HepG2 (cell line): ENCODE results near the gene SLC50A1. TPM values are rescaled to one million over a fixed set of nuclear protein-coding genes. Genes with fewer than 3 reads are reported as not detected.

ENCODE experiments used
- AGO2 ChIP-seq: fragments of 200-400 bp; formaldehyde crosslinking; optimal IDR thresholded peaks from 2 replicates; pipeline ENCODE3; 2017; ENCODE audit warnings: mild to moderate bottlenecking, low read depth, low read length, moderate library complexity
- AKAP8 ChIP-seq: sonication (generic); formaldehyde crosslinking; IDR thresholded peaks from 2 replicates; pipeline ENCODE4 v1.5.1; 2020; ENCODE audit warnings: mild to moderate bottlenecking, missing genetic modification reagents
- BCL6 ChIP-seq: IDR thresholded peaks from 2 replicates; pipeline ENCODE4 v1.6.1; 2016; ENCODE audit warnings: missing genetic modification reagents, missing compliant biosample characterization
- NFIC ChIP-seq: IDR thresholded peaks from 2 replicates; pipeline ENCODE4 v1.6.1; 2012; ENCODE audit warnings: mild to moderate bottlenecking, low read length, inconsistent platforms
- PCBP2 ChIP-seq: fragments of 200-400 bp; formaldehyde crosslinking; optimal IDR thresholded peaks from 2 replicates; pipeline ENCODE3; 2018; ENCODE audit warnings: low read length, low read depth; ENCODE audit not compliant: poor library complexity, severe bottlenecking
- SMAD9 ChIP-seq: sonication (generic); formaldehyde crosslinking; IDR thresholded peaks from 2 replicates; pipeline ENCODE4 v1.5.1; 2020; ENCODE audit warnings: mild to moderate bottlenecking, missing genetic modification reagents
- SNAPC4 ChIP-seq: sonication (generic); formaldehyde crosslinking; IDR thresholded peaks from 2 replicates; pipeline ENCODE4 v1.4.0; 2020; ENCODE audit warnings: mild to moderate bottlenecking, missing genetic modification reagents
- TCF7 ChIP-seq: sonication (generic); IDR thresholded peaks from 2 replicates; pipeline ENCODE4 v1.6.1; 2016; ENCODE audit warnings: antibody characterized with exemption, low read depth
- ZHX2 ChIP-seq, 2 experiments: sonication (generic) in 1 of 2; formaldehyde crosslinking in 1 of 2; IDR thresholded peaks; 2 replicates each; pipeline versions ENCODE4 v1.6.1 to v1.9.0; 2014 to 2022; ENCODE audit warnings: antibody characterized with exemption in 1 of 2, borderline replicate concordance in 1 of 2, inconsistent platforms in 1 of 2, low read depth in 1 of 2, missing genetic modification reagents in 1 of 2
- ZNF225 ChIP-seq: sonication (generic); formaldehyde crosslinking; IDR thresholded peaks from 2 replicates; pipeline ENCODE4 v1.4.0; 2020; ENCODE audit warnings: mild to moderate bottlenecking, missing genetic modification reagents
- ZNF232 ChIP-seq: sonication (generic); formaldehyde crosslinking; IDR thresholded peaks from 2 replicates; pipeline ENCODE4 v1.4.0; 2020; ENCODE audit warnings: missing genetic modification reagents, borderline replicate concordance
- ZNF331 ChIP-seq: sonication (generic); formaldehyde crosslinking; IDR thresholded peaks from 2 replicates; pipeline ENCODE4 v1.4.0; 2020; ENCODE audit warnings: missing genetic modification reagents
- ZNF350 ChIP-seq: sonication (generic); formaldehyde crosslinking; IDR thresholded peaks from 2 replicates; pipeline ENCODE4 v1.4.0; 2020; ENCODE audit warnings: mild to moderate bottlenecking, low read depth, missing genetic modification reagents, borderline replicate concordance
- ZNF383 ChIP-seq: sonication (generic); formaldehyde crosslinking; IDR thresholded peaks from 2 replicates; pipeline ENCODE4 v1.4.0; 2020; ENCODE audit warnings: missing genetic modification reagents, mild to moderate bottlenecking, borderline replicate concordance
- ZSCAN20 ChIP-seq: sonication (generic); formaldehyde crosslinking; IDR thresholded peaks from 2 replicates; pipeline ENCODE4 v1.4.0; 2020; ENCODE audit warnings: missing genetic modification reagents, mild to moderate bottlenecking, borderline replicate concordance
- polyA plus RNA-seq, 8 experiments: library from polyadenylated mRNA; depleted of rRNA in 3 of 8; stranded (reverse) in 7 of 8; unstranded in 1 of 8; fragments of >200 nt; fragmentation: Illumina TruSeq in 4 of 8; extraction: Trizol in 4 of 8; gene quantifications; 2 replicates each; pipeline versions ENCODE4 v1.2.1 to v1.2.3, GENCODE V29; 2011 to 2016; ENCODE audit warnings: low read depth in 4 of 8, missing spikeins in 1 of 8, mixed read lengths in 1 of 8; ENCODE audit not compliant: insufficient read depth in 1 of 8
- total RNA-seq, 5 experiments: library from RNA; depleted of rRNA; stranded (reverse); fragments of >200 nt; fragmentation: Illumina TruSeq; extraction: Trizol; gene quantifications; 2 replicates each; pipeline ENCODE4 v1.2.3, GENCODE V29; 2016; ENCODE audit warnings: low read depth in 1 of 5

The SLC50A1 gene
- total and polyA plus RNA-seq, 2 of the 13 experiments (the other 11 are each of a cell fraction or from before 2014, with no cell fraction given) = 22.5 to 46.8 TPM

GRCh38 chr1:155135415-155136028 lies at the start of gene SLC50A1 (continued):
- no peak for TF ChIP-seq SNAPC4
- no peak for TF ChIP-seq ZHX2 (IDR thresholded peaks at IDR 0.05; ENCODE audit: low read depth)
- TF ChIP-seq ZHX2 (CRISPR knock-in tag; IDR thresholded peaks at IDR 0.05; ENCODE audit: borderline replicate concordance) = 0 out of 2 replicates have a peak, but pooled peaks have one; percentile 61
- TF ChIP-seq PCBP2 = no peak
- TF ChIP-seq AGO2 = peak; percentile 98
- no peak for TF ChIP-seq TCF7
- TF ChIP-seq AKAP8 (CRISPR knock-in tag) = peak; percentile 99
- TF ChIP-seq ZNF383 = peak; percentile 63; the same call in 1 of the 2 replicates
- TF ChIP-seq ZNF232 (CRISPR knock-in tag) = no peak; the same call in 1 of the 2 replicates
- TF ChIP-seq ZNF331 = peak; percentile 5; the same call in 1 of the 2 replicates
- peak; percentile 73; the same call in 1 of the 2 replicates for TF ChIP-seq ZNF350 (CRISPR knock-in tag)
- 0 out of 2 replicates have a peak, but pooled peaks have one; percentile 16 for TF ChIP-seq ZSCAN20 (CRISPR knock-in tag)
- 0 out of 2 replicates have a peak, but pooled peaks have one; percentile 41 for TF ChIP-seq SMAD9 (CRISPR knock-in tag)
- peak; percentile 42; the same call in 1 of the 2 replicates for TF ChIP-seq BCL6 (CRISPR knock-in tag)
- no peak for TF ChIP-seq ZNF225 (CRISPR knock-in tag)
- TF ChIP-seq NFIC = no peak
